AG10803 (cell line): ENCODE data around the gene GALR1.
A peak's percentile ranks its signal among the peaks of the same experiment; 100 is the strongest.

ENCODE experiments used
- DNase-seq: peaks from one replicate; pipeline ENCODE4 v3.0.0; 2010; ENCODE audit warnings: low read depth
- H3K4me3 ChIP-seq: 2 replicates; pipeline ENCODE4 v1.5.1; 2011; ENCODE audit warnings: mild to moderate bottlenecking, low read length, control low read depth
- TF ChIP-seq, protein P1 (sequence below): conservative IDR thresholded peaks from 2 replicates; pipeline ENCODE4 v1.5.1; 2011; ENCODE audit warnings: mild to moderate bottlenecking, low read length, control low read depth, inconsistent platforms

Gene GALR1

GRCh38 chr18:77206676-77207374 lies 42.8 kb upstream of the GALR1 start:
- DNase-seq: peak; percentile 82
- TF ChIP-seq, protein P1, sequence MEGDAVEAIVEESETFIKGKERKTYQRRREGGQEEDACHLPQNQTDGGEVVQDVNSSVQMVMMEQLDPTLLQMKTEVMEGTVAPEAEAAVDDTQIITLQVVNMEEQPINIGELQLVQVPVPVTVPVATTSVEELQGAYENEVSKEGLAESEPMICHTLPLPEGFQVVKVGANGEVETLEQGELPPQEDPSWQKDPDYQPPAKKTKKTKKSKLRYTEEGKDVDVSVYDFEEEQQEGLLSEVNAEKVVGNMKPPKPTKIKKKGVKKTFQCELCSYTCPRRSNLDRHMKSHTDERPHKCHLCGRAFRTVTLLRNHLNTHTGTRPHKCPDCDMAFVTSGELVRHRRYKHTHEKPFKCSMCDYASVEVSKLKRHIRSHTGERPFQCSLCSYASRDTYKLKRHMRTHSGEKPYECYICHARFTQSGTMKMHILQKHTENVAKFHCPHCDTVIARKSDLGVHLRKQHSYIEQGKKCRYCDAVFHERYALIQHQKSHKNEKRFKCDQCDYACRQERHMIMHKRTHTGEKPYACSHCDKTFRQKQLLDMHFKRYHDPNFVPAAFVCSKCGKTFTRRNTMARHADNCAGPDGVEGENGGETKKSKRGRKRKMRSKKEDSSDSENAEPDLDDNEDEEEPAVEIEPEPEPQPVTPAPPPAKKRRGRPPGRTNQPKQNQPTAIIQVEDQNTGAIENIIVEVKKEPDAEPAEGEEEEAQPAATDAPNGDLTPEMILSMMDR: no peak
- no peak overlapping the region for H3K4me3 ChIP-seq

DNA sequence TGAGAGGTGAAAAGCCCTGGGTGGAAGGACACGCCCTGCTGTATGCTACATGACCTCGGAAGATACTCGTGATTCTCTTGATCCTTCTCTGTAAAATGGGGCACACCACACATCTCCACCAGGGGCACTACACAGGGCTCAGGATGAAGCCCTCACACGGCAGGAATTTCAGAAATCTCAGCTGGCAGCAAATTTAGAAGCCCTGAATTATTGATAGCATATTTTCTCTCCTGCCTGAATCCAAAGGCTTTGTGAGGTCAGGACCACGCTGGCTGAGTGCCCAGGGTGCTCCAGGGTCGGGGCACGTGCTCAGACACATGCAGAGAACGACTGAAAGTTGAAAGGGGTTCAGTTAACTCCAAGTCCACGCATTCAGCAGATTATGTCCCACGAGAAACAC lies 42.1 kb upstream of the GALR1 start:
- H3K4me3 ChIP-seq: no peak overlapping the region
- TF ChIP-seq, protein P1: peak; percentile 91
- peak; percentile 93 for DNase-seq

DNA sequence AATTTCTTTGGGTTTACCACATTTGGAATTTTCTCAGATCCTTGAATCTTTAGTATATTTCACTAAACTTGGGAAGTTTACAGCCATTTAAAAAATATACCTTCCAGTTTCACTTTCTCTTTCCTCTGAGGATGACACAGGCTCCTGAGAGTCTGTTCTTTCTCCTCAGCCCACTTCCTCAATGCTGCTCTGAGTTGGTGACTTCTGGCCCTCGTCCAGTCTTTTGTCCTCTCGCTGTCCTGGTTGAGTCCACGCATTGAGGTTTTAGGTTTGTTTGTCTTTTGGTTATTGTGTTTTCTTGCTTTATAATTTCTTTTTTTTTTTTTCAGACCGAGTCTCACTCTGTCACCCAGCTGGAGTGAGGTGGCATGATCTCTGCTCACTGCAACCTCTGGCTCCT lies 40.7 kb upstream of the GALR1 start:
- TF ChIP-seq, protein P1: no peak
- H3K4me3 ChIP-seq: no peak overlapping the region
- peak; percentile 12 for DNase-seq

DNA sequence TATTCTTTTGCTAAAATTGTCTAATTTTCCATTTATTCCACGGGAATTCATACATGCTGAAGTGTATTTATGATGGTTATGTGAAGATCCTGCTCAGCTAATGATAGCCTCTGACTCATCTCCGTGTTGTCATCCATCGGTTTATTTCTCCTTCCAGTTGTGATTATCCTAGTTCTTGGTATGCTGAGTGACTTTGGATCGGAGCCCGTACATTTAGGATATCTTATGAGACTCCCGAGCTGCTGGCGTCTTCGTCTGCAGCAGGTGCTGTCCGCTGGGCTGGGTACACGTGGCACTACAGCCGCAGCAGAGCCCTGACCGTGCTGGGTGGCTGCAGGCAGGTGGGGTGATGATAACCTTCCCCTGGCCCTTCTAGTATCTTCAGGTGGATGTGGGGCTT lies 40.1 kb upstream of the GALR1 start:
- peak; percentile 17 for DNase-seq
- H3K4me3 ChIP-seq: no peak overlapping the region
- TF ChIP-seq, protein P1: no peak

DNA sequence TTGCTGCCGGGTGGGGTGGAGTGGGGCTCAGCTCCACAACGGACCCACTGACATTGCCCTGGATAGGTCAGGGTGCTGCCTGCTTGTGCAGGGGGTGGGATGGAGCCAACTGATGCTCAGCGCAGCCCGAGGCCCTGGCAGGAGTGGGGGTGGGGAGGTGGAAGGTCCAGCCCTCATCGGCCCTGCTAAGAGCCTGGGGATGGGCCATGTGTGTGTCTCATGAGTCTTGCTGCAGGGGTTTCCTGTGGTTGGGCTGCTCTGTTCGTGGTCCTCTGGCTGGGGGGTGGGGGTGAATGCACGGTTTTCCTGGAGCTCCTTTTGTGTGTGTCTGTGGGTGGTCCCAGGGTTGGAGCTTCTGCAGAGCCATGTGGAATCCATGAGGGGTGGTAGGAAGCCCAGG lies 39.4 kb upstream of the GALR1 start:
- no peak for DNase-seq
- no peak overlapping the region for H3K4me3 ChIP-seq
- TF ChIP-seq, protein P1: no peak

DNA sequence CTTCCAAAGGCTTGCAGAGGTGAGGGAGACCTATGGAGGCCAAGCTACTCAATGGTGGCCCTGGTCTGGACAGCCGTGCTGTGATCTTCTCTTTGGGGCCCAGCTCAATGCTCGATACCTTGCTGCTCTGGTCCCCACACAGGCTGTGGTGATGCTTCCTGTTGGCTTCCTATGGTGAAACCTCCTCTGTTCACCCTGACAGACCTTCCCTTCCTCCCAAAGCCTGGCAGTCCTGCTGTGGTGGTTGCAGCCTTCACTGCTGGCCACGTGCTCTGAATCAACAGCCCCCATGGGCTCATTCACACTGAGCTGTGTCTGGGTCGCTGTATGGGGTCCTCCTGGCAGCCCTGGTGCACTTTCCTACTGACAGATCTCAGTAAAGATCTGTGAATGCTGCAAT lies 31.0 kb upstream of the GALR1 start:
- TF ChIP-seq, protein P1: no peak
- no peak for DNase-seq
- no peak overlapping the region for H3K4me3 ChIP-seq

DNA sequence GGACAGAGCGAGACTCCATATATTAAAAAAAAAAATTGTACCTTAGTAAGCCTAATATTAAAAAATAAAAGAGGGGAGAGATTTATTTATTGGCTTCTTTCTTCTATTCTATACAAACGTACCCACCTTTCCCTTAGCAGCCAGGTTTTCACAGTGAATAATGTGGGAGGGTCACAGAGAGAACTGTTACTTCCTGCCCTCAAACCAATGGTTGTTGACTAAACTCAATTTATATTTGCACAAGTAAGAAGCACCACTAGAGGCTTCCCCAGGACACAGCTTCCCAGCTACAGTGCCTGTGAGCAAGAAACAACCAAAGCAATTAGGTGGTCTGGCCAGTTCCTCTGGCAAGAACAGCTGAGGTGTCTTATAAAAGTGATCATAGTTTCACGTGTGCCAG lies 28.9 kb upstream of the GALR1 start:
- H3K4me3 ChIP-seq: no peak overlapping the region
- TF ChIP-seq, protein P1: no peak
- no peak for DNase-seq
